ENCODE results near the gene TMEM72.

DNA sequence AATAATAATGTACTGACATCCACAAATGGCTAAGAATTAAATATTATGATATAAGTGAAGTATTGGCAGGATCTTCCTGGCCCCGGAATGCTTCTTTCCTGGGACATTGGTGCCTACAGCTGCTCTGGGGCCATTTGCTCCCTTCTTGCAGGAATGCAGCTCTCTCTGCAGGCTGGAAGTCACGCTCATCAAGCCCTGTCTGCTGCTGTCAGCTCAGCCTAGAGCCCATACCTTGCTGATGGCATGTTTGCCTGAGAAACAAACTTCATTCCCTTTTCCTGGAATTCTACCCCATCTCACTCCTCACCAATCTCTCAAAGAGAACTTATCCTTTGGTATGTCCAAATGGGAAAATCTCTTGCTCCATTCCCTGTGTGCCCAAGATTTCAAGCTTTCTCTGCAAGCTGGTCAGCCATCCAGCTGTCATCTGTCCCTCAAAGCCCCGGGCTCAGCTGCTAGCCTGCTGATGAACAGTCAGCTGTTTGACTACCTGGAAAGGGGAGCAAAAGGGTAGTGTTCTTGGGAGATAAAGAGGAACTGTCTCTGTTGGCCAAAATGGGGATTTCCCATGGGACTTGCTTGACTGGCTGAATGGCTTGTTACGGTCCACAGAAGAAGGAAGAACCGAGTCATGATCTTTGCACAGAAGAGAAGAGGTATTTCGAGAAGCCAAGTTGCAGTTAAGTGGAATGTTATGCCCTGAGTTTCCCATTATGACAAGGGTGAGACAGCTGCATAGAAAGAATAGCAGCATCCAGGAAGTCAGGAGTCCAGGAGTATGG lies 36.4 kb downstream of the TMEM72 start:
- TF ChIP-seq POLR2AphosphoS5 (IDR thresholded peaks at IDR 0.05): no peak
- TF ChIP-seq, protein P1, sequence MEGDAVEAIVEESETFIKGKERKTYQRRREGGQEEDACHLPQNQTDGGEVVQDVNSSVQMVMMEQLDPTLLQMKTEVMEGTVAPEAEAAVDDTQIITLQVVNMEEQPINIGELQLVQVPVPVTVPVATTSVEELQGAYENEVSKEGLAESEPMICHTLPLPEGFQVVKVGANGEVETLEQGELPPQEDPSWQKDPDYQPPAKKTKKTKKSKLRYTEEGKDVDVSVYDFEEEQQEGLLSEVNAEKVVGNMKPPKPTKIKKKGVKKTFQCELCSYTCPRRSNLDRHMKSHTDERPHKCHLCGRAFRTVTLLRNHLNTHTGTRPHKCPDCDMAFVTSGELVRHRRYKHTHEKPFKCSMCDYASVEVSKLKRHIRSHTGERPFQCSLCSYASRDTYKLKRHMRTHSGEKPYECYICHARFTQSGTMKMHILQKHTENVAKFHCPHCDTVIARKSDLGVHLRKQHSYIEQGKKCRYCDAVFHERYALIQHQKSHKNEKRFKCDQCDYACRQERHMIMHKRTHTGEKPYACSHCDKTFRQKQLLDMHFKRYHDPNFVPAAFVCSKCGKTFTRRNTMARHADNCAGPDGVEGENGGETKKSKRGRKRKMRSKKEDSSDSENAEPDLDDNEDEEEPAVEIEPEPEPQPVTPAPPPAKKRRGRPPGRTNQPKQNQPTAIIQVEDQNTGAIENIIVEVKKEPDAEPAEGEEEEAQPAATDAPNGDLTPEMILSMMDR (IDR thresholded peaks at IDR 0.05): no peak

Data from sigmoid colon (tissue), 4 donors.